H1 (cell line): Measurements from ENCODE around the gene SLC1A7. TPM values are rescaled to one million over a fixed set of nuclear protein-coding genes. Genes with fewer than 3 reads are reported as not detected.

Source experiments
- CTCF ChIA-PET: fragments of 300-600 bp; sonication (Branson Sonifier 250); formaldehyde crosslinking; loops from one replicate; lab custom pipeline; 2021; ENCODE audit not compliant: partially characterized antibody; lab: Charles Lee
- POLR2A ChIA-PET: fragments of 300-600 bp; sonication (Branson Sonifier 250); formaldehyde crosslinking; loops from one replicate; lab custom pipeline; 2021; ENCODE audit warnings: inconsistent platforms; ENCODE audit not compliant: partially characterized antibody; lab: Charles Lee
- DNase-seq, 2 experiments: peaks; one replicate each; pipeline versions ENCODE4 v3.0.0 to v3.0.0-alpha.2; 2010 to 2022; ENCODE audit warnings: low spot score in 2 of 2, low read depth in 1 of 2, mixed read lengths in 1 of 2
- FAIRE-seq: peaks from 2 replicates; lab custom pipeline; 2011; peaks lifted over from hg19 to GRCh38; lab: Jason Lieb, UNC
- H2AFZ ChIP-seq: 2 replicates; pipeline ENCODE4 v1.8.1; 2012; ENCODE audit warnings: low read length, inconsistent platforms
- H2AK5ac ChIP-seq: 2 replicates; pipeline ENCODE4 v1.6.1; 2013; ENCODE audit warnings: low read depth, low read length
- H2BK120ac ChIP-seq: replicated peaks from 2 replicates; pipeline ENCODE3; 2013; ENCODE audit warnings: low read depth, low read length, inconsistent platforms
- H2BK12ac ChIP-seq: 2 replicates; pipeline ENCODE4 v1.6.1; 2013; ENCODE audit warnings: low read depth, low read length
- H2BK15ac ChIP-seq: 2 replicates; pipeline ENCODE4 v1.6.1; 2013; ENCODE audit warnings: low read length
- H2BK20ac ChIP-seq: 2 replicates; pipeline ENCODE4 v1.6.1; 2013; ENCODE audit warnings: low read length
- H2BK5ac ChIP-seq: 2 replicates; pipeline ENCODE4 v1.6.1; 2013; ENCODE audit warnings: low read depth, low read length
- H3K14ac ChIP-seq: 2 replicates; pipeline ENCODE4 v1.6.1; 2013; ENCODE audit warnings: inconsistent platforms; ENCODE audit not compliant: insufficient read length
- H3K18ac ChIP-seq: 2 replicates; pipeline ENCODE4 v1.6.1; 2013; ENCODE audit warnings: low read length; ENCODE audit errors: extremely low read depth
- H3K23ac ChIP-seq: 2 replicates; pipeline ENCODE4 v1.6.1; 2013; ENCODE audit warnings: inconsistent platforms; ENCODE audit not compliant: insufficient read length
- H3K23me2 ChIP-seq: 2 replicates; pipeline ENCODE4 v1.6.1; 2013; ENCODE audit warnings: low read depth, low read length
- H3K27ac ChIP-seq: 2 replicates; pipeline ENCODE4 v1.6.1; 2011; ENCODE audit warnings: low read depth, low read length, inconsistent platforms
- H3K27me3 ChIP-seq, 4 experiments: replicated peaks in 1 of 4; 1 replicate in 1 of 4; 2 replicates in 3 of 4; pipeline versions ENCODE4 v1.6.1 to v1.8.1; 2011 to 2013; ENCODE audit warnings: low read length in 3 of 4, mild to moderate bottlenecking in 3 of 4, inconsistent platforms in 2 of 4, mixed read lengths in 2 of 4, moderate library complexity in 1 of 4; ENCODE audit not compliant: control insufficient read depth in 3 of 4, insufficient read depth in 3 of 4; ENCODE audit errors: extremely low read depth in 1 of 4
- H3K36me3 ChIP-seq, 4 experiments: 2 replicates each; pipeline versions ENCODE4 v1.6.1 to v1.8.1; 2011 to 2013; ENCODE audit warnings: mild to moderate bottlenecking in 4 of 4, low read length in 3 of 4, moderate library complexity in 2 of 4, control low read depth in 1 of 4, inconsistent platforms in 1 of 4; ENCODE audit not compliant: insufficient read depth in 4 of 4, control insufficient read depth in 2 of 4
- H3K4ac ChIP-seq: replicated peaks from 2 replicates; pipeline ENCODE3; 2013; ENCODE audit warnings: low read length, low read depth, mixed read lengths, inconsistent platforms; ENCODE audit not compliant: insufficient read length
- H3K4me1 ChIP-seq, 4 experiments: replicated peaks in 1 of 4; 1 replicate in 1 of 4; 2 replicates in 3 of 4; pipeline versions ENCODE4 v1.6.1 to v1.8.1; 2011 to 2013; ENCODE audit warnings: low read length in 3 of 4, inconsistent platforms in 2 of 4, mixed read lengths in 1 of 4; ENCODE audit not compliant: insufficient read depth in 4 of 4, control insufficient read depth in 3 of 4
- H3K4me2 ChIP-seq, 2 experiments: 2 replicates each; pipeline versions ENCODE4 v1.6.1 to v1.8.1; 2011 to 2013; ENCODE audit warnings: low read depth in 2 of 2, low read length in 2 of 2, control low read depth in 1 of 2, inconsistent platforms in 1 of 2, mild to moderate bottlenecking in 1 of 2; ENCODE audit not compliant: insufficient read depth in 1 of 2
- H3K4me3 ChIP-seq, 4 experiments: fragments of 200-600, 300-600 bp in 1 of 4; sonication (generic), shearing (Covaris generic), sonication (Bioruptor Twin) in 1 of 4; 2 replicates each; pipeline versions ENCODE4 v1.5.1 to v1.8.1; 2011 to 2016; ENCODE audit warnings: low read length in 4 of 4, low read depth in 3 of 4, control low read depth in 2 of 4, inconsistent platforms in 2 of 4, mild to moderate bottlenecking in 2 of 4, mixed read lengths in 1 of 4, moderate library complexity in 1 of 4; ENCODE audit not compliant: insufficient read depth in 2 of 4; ENCODE audit errors: extremely low read depth in 1 of 4
- H3K56ac ChIP-seq: replicated peaks from 2 replicates; pipeline ENCODE3; 2013; ENCODE audit warnings: low read depth, mild to moderate bottlenecking, mixed read lengths, low read length, inconsistent platforms; ENCODE audit not compliant: insufficient read length
- H3K79me1 ChIP-seq: 2 replicates; pipeline ENCODE4 v1.6.1; 2013; ENCODE audit warnings: low read depth, low read length, control low read depth
- H3K79me2 ChIP-seq, 2 experiments: 2 replicates each; pipeline versions ENCODE4 v1.6.1 to v1.8.1; 2012 to 2013; ENCODE audit warnings: low read length in 2 of 2, mild to moderate bottlenecking in 2 of 2, inconsistent platforms in 1 of 2; ENCODE audit not compliant: insufficient read depth in 2 of 2, control insufficient read depth in 1 of 2
- H3K9ac ChIP-seq, 4 experiments: replicated peaks in 1 of 4; 1 replicate in 1 of 4; 2 replicates in 3 of 4; pipeline versions ENCODE4 v1.6.1 to v1.8.1; 2011 to 2013; ENCODE audit warnings: low read depth in 3 of 4, low read length in 3 of 4, control low read depth in 2 of 4, mild to moderate bottlenecking in 2 of 4, moderate library complexity in 2 of 4, inconsistent platforms in 1 of 4; ENCODE audit errors: extremely low read depth in 1 of 4
- H3K9me3 ChIP-seq, 2 experiments: 2 replicates each; pipeline versions ENCODE4 v1.6.1 to v1.8.1; 2012 to 2013; ENCODE audit warnings: mild to moderate bottlenecking in 2 of 2, moderate library complexity in 2 of 2, control low read depth in 1 of 2, inconsistent platforms in 1 of 2, low read depth in 1 of 2, low read length in 1 of 2, mixed read lengths in 1 of 2; ENCODE audit not compliant: insufficient read depth in 2 of 2
- H4K20me1 ChIP-seq, 2 experiments: replicated peaks in 1 of 2; 2 replicates each; pipeline versions ENCODE3 to v1.8.1; 2011 to 2013; ENCODE audit warnings: inconsistent platforms in 2 of 2, low read length in 2 of 2, mild to moderate bottlenecking in 1 of 2; ENCODE audit not compliant: insufficient read depth in 2 of 2, control insufficient read depth in 1 of 2
- H4K5ac ChIP-seq: 2 replicates; pipeline ENCODE4 v1.6.1; 2013; ENCODE audit warnings: low read length, low read depth, mixed read lengths, inconsistent platforms; ENCODE audit not compliant: insufficient read length
- H4K8ac ChIP-seq: 2 replicates; pipeline ENCODE4 v1.8.0; 2013; ENCODE audit warnings: mild to moderate bottlenecking, moderate library complexity, low read length, inconsistent platforms; ENCODE audit not compliant: insufficient read depth; ENCODE audit errors: extremely low read depth
- H4K91ac ChIP-seq: replicated peaks from 2 replicates; pipeline ENCODE3; 2013; ENCODE audit warnings: low read length, mixed read lengths, inconsistent platforms; ENCODE audit not compliant: insufficient read length
- CBX5 ChIP-seq: fragments of 300-800, 300-1000 bp; sonication (generic); IDR thresholded peaks from 2 replicates; pipeline ENCODE4 v1.7.1; 2016; ENCODE audit warnings: antibody characterized with exemption, low read length, low read depth
- EP300 ChIP-seq, 2 experiments: IDR thresholded peaks; 1 replicate in 1 of 2; 2 replicates in 1 of 2; pipeline ENCODE4 v1.6.1; 2011 to 2012; ENCODE audit warnings: low read depth in 2 of 2, low read length in 2 of 2, mild to moderate bottlenecking in 2 of 2, borderline replicate concordance in 1 of 2, inconsistent platforms in 1 of 2, moderate library complexity in 1 of 2
- FOSL1 ChIP-seq: IDR thresholded peaks from 2 replicates; pipeline ENCODE4 v1.6.1; 2011; ENCODE audit warnings: mild to moderate bottlenecking, low read depth, low read length, moderate library complexity; ENCODE audit not compliant: insufficient read depth
- JUND ChIP-seq: IDR thresholded peaks from 2 replicates; pipeline ENCODE4 v1.6.1; 2011; ENCODE audit warnings: mild to moderate bottlenecking, improper control_type of control experiment, low read length
- MAFK ChIP-seq: IDR thresholded peaks from 2 replicates; pipeline ENCODE4 v1.6.1; 2012; ENCODE audit warnings: low read depth, mild to moderate bottlenecking, improper control_type of control experiment, low read length
- PHF8 ChIP-seq: fragments of 200-600 bp; sonication (generic); conservative IDR thresholded peaks from 2 replicates; pipeline ENCODE4 v1.7.1; 2012; ENCODE audit warnings: low read depth, mild to moderate bottlenecking, inconsistent platforms, low read length, moderate library complexity
- POLR2AphosphoS5 ChIP-seq: IDR thresholded peaks from 2 replicates; pipeline ENCODE4 v1.6.1; 2011; ENCODE audit warnings: low read depth, low read length
- SAP30 ChIP-seq: fragments of 300-600 bp; sonication (generic); IDR thresholded peaks from 2 replicates; pipeline ENCODE4 v1.7.1; 2012; ENCODE audit warnings: low read length, moderate library complexity, mild to moderate bottlenecking, inconsistent platforms; ENCODE audit not compliant: insufficient read depth, insufficient replicate concordance
- SUZ12 ChIP-seq: fragments of 200-600 bp; sonication (generic); IDR thresholded peaks from 2 replicates; pipeline ENCODE4 v1.6.1; 2012; ENCODE audit warnings: mild to moderate bottlenecking, inconsistent platforms, low read length, moderate library complexity, mixed read lengths
- USF2 ChIP-seq: IDR thresholded peaks from 2 replicates; pipeline ENCODE4 v1.6.1; 2011; ENCODE audit warnings: low read length, improper control_type of control experiment
- YY1 ChIP-seq: IDR thresholded peaks from 2 replicates; pipeline ENCODE4 v1.6.1; 2011; ENCODE audit warnings: low read depth, mild to moderate bottlenecking, low read length
- whole genome bisulfite sequencing, 2 experiments: shearing (Covaris generic) in 1 of 2; methylation state at CpG; one replicate each; pipeline versions ENCODE4 v1.1.6 to v1.1.7; 2013 to 2015; ENCODE audit warnings: low lambda C conversion rate in 2 of 2, mixed read lengths in 2 of 2, inconsistent platforms in 1 of 2, low coverage in 1 of 2, missing lambda C conversion rate in 1 of 2; ENCODE audit not compliant: insufficient replicate concordance in 2 of 2, insufficient coverage in 1 of 2, insufficient read length in 1 of 2; ENCODE audit errors: extremely low coverage in 1 of 2, missing lambda C conversion rate in 1 of 2; 5-methylcytosine and 5-hydroxymethylcytosine counted together
- polyA plus RNA-seq, 7 experiments: library from polyadenylated mRNA; depleted of rRNA in 3 of 7; stranded (reverse) in 5 of 7; unstranded in 2 of 7; fragments of >200 nt in 5 of 7; fragments of 200-250 nt in 2 of 7; gene quantifications; 1 replicate in 5 of 7; 2 replicates in 1 of 7; 4 replicates in 1 of 7; pipeline versions ENCODE4 v1.2.1 to v1.2.3, GENCODE V29; 2011 to 2013; ENCODE audit warnings: missing spikeins in 2 of 7, mixed read lengths in 2 of 7
- total RNA-seq: library from RNA; stranded (reverse); fragmentation: NEBNext Ultra II Directional; extraction: Animal tissue kit (Norgen Biotek cat#: 25700); gene quantifications from 2 replicates; pipeline ENCODE4 v1.2.1, GENCODE V29; 2021

Gene SLC1A7
- total and polyA plus RNA-seq, 2 of the 8 experiments (the other 6 are each of a cell fraction or from before 2014, with no cell fraction given): not detected

GRCh38 chr1:53073868-53074311 is 68.5 kb downstream of the SLC1A7 start:
- 91% methylated on average over 10 of the region's 10 CpGs; no CpG with 5 or more reads in 1 of the 2 experiments for WGBS, 2 experiments
- H3K4me2 ChIP-seq: no peak overlapping the region
- no peaks in the 10 kb centered on the region for H3K27me3 ChIP-seq
- H4K5ac ChIP-seq: no peak overlapping the region
- H3K9ac ChIP-seq: no peak overlapping the region
- H3K27ac ChIP-seq: no peak overlapping the region
- H3K56ac ChIP-seq: no peak overlapping the region
- no peak overlapping the region for H4K91ac ChIP-seq
- FAIRE-seq: no peak
- no peak for DNase-seq
- no peak overlapping the region for H3K14ac ChIP-seq
- H3K4me1 ChIP-seq: peaks cover 0 to 6% (median 0%) of the 10 kb centered on the region in 4 experiments; a peak in 2 of 7 replicates
- no peak overlapping the region for H3K4ac ChIP-seq
- no peaks in the 10 kb centered on the region for H3K9me3 ChIP-seq
- no peaks in the 10 kb centered on the region for H3K79me1 ChIP-seq
- H2BK12ac ChIP-seq: no peak overlapping the region
- H2AK5ac ChIP-seq: no peak overlapping the region
- POLR2A ChIA-PET: no interaction called here
- no peak overlapping the region for H3K23ac ChIP-seq
- H3K4me3 ChIP-seq: no peak overlapping the region
- H3K36me3 ChIP-seq: no peaks in the 10 kb centered on the region
- CTCF ChIA-PET: interaction anchor here (0.7 to 1.6 kb wide), 3 partner anchors 9 to 112 kb away, joined by 3 to 6 read pairs (median 3); no protein-coding TSS in a partner anchor
- no peak overlapping the region for H2AFZ ChIP-seq
- no peak overlapping the region for H3K18ac ChIP-seq
- no peak overlapping the region for H2BK5ac ChIP-seq
- H3K23me2 ChIP-seq: peaks cover 2% of the 10 kb centered on the region; the same call in 1 of the 2 replicates
- no peak overlapping the region for H4K8ac ChIP-seq
- H3K79me2 ChIP-seq: no peaks in the 10 kb centered on the region
- H4K20me1 ChIP-seq: no peaks in the 10 kb centered on the region
- no peak overlapping the region for H2BK15ac ChIP-seq
- no peak overlapping the region for H2BK120ac ChIP-seq
- no peak overlapping the region for H2BK20ac ChIP-seq
- TF ChIP-seq SAP30 (no peak), EP300 (IDR thresholded peaks at IDR 0.05; ENCODE audit: borderline replicate concordance in 1 of 2, low read depth in 2 of 2, low read length in 2 of 2) (no peak), SUZ12 (no peak), YY1 (no peak), POLR2AphosphoS5 (no peak), PHF8 (no peak), USF2 (no peak), FOSL1 (no peak), CBX5 (no peak), MAFK (no peak), JUND (no peak)
